HUES6 (cell line): Measurements from ENCODE around the gene TMEM19.
"Not testable (repeated sequence)": the region's sequence is repeated elsewhere in the genome, so short reads cannot be mapped to it uniquely, and the experiment has no call there.

ENCODE experiments used
- H3K27ac ChIP-seq: 2 replicates; pipeline ENCODE4 v1.7.0; 2013; ENCODE audit warnings: low read depth, mild to moderate bottlenecking, low read length, inconsistent platforms
- H3K27me3 ChIP-seq: 2 replicates; pipeline ENCODE4 v1.6.1; 2013; ENCODE audit warnings: low read length; ENCODE audit not compliant: control insufficient read depth, insufficient read depth
- H3K36me3 ChIP-seq: 2 replicates; pipeline ENCODE4 v1.6.1; 2013; ENCODE audit warnings: low read length; ENCODE audit not compliant: control insufficient read depth, insufficient read depth
- H3K4me1 ChIP-seq: 2 replicates; pipeline ENCODE4 v1.6.1; 2013; ENCODE audit warnings: low read length; ENCODE audit not compliant: control insufficient read depth, insufficient read depth
- H3K4me3 ChIP-seq: 2 replicates; pipeline ENCODE4 v1.5.1; 2013; ENCODE audit warnings: low read depth, low read length
- H3K9ac ChIP-seq: one replicate; pipeline ENCODE4 v1.6.1; 2013; ENCODE audit warnings: mild to moderate bottlenecking, low read length
- H3K9me3 ChIP-seq: 2 replicates; pipeline ENCODE4 v1.6.1; 2013; ENCODE audit warnings: low read depth, low read length; ENCODE audit not compliant: control insufficient read depth, insufficient read depth

The TMEM19 gene

GRCh38 chr12:71665090-71665463 lies 20.8 kb upstream of the TMEM19 start:
- Histone ChIP-seq H3K36me3 (peaks cover 4% of the 10 kb centered on the region), H3K9me3 (no peaks in the 10 kb centered on the region), H3K27ac (peak overlapping the region; percentile 87; the same call in 1 of the 2 replicates), H3K4me1 (no peaks in the 10 kb centered on the region), H3K9ac (peak overlapping the region; percentile 94), H3K27me3 (no peaks in the 10 kb centered on the region), H3K4me3 (peak overlapping the region; percentile 94)

- Histone ChIP-seq H3K27me3 (no peaks in the 10 kb centered on the region), H3K27ac (no peak overlapping the region), H3K4me1 (no peaks in the 10 kb centered on the region), H3K4me3 (no peak overlapping the region), H3K36me3 (no peaks in the 10 kb centered on the region), H3K9ac (no peak overlapping the region), H3K9me3 (no peaks in the 10 kb centered on the region)
Observed at GRCh38 chr12:71666259-71666658, 19.6 kb upstream of the TMEM19 start.

- Histone ChIP-seq H3K4me3 (no peak overlapping the region), H3K36me3 (no peaks in the 10 kb centered on the region), H3K27me3 (no peaks in the 10 kb centered on the region), H3K27ac (no peak overlapping the region), H3K9me3 (no peaks in the 10 kb centered on the region), H3K4me1 (peaks cover 6% of the 10 kb centered on the region; the same call in 1 of the 2 replicates), H3K9ac (no peak overlapping the region)
Observed at GRCh38 chr12:71671311-71671710, 14.6 kb upstream of the TMEM19 start.

- Histone ChIP-seq H3K36me3 (no peaks in the 10 kb centered on the region), H3K9me3 (no peaks in the 10 kb centered on the region), H3K9ac (no peak overlapping the region), H3K4me3 (no peak overlapping the region), H3K4me1 (peaks cover 6% of the 10 kb centered on the region; the same call in 1 of the 2 replicates), H3K27ac (no peak overlapping the region), H3K27me3 (no peaks in the 10 kb centered on the region)
Observed at GRCh38 chr12:71671816-71672215, 14.1 kb upstream of the TMEM19 start.

- Histone ChIP-seq H3K4me3 (no peak overlapping the region), H3K36me3 (no peaks in the 10 kb centered on the region), H3K27ac (no peak overlapping the region), H3K4me1 (no peaks in the 10 kb centered on the region), H3K9me3 (no peaks in the 10 kb centered on the region), H3K27me3 (no peaks in the 10 kb centered on the region), H3K9ac (no peak overlapping the region)
Observed at GRCh38 chr12:71682466-71682865, 3.4 kb upstream of the TMEM19 start.

- Histone ChIP-seq H3K36me3 (no peaks in the 10 kb centered on the region), H3K27me3 (no peaks in the 10 kb centered on the region), H3K27ac (no peak overlapping the region), H3K4me1 (no peaks in the 10 kb centered on the region), H3K4me3 (no peak overlapping the region), H3K9ac (no peak overlapping the region), H3K9me3 (no peaks in the 10 kb centered on the region)
Observed at GRCh38 chr12:71683633-71684032, 2.2 kb upstream of the TMEM19 start.

GRCh38 chr12:71684081-71684480 lies 1.8 kb upstream of the TMEM19 start:
- Histone ChIP-seq H3K4me3 (no peak overlapping the region), H3K27ac (no peak overlapping the region), H3K36me3 (no peaks in the 10 kb centered on the region), H3K9ac (no peak overlapping the region), H3K9me3 (no peaks in the 10 kb centered on the region), H3K4me1 (no peaks in the 10 kb centered on the region), H3K27me3 (no peaks in the 10 kb centered on the region)

GRCh38 chr12:71685312-71685906 lies 473 bp upstream of the TMEM19 start:
- Histone ChIP-seq H3K36me3 (no peaks in the 10 kb centered on the region), H3K27ac (peak overlapping the region; percentile 58; the same call in 1 of the 2 replicates)

GRCh38 chr12:71686658-71687025 lies 760 bp downstream of the TMEM19 start:
- Histone ChIP-seq H3K36me3 (no peaks in the 10 kb centered on the region), H3K9ac (peak overlapping the region; percentile 81), H3K4me1 (no peaks in the 10 kb centered on the region), H3K27ac (no peak overlapping the region), H3K4me3 (peak overlapping the region; percentile 68), H3K27me3 (no peaks in the 10 kb centered on the region), H3K9me3 (no peaks in the 10 kb centered on the region)

More at GRCh38 chr12:71685312-71685906, 473 bp upstream of the TMEM19 start:
- H3K4me1 ChIP-seq: no peaks in the 10 kb centered on the region
- H3K4me3 ChIP-seq: peak overlapping the region; percentile 68
- peak overlapping the region; percentile 81 for H3K9ac ChIP-seq
- H3K27me3 ChIP-seq: no peaks in the 10 kb centered on the region
- no peaks in the 10 kb centered on the region for H3K9me3 ChIP-seq

- not testable (repeated sequence) for H3K9ac ChIP-seq
Observed at GRCh38 chr12:71687172-71687571, 1.3 kb downstream of the TMEM19 start.

GRCh38 chr12:71688961-71689570 lies 3.2 kb downstream of the TMEM19 start:
- no peaks in the 10 kb centered on the region for H3K36me3 ChIP-seq
- no peak overlapping the region for H3K9ac ChIP-seq
- no peak overlapping the region for H3K4me3 ChIP-seq
- no peaks in the 10 kb centered on the region for H3K4me1 ChIP-seq
- H3K27ac ChIP-seq: no peak overlapping the region
- H3K9me3 ChIP-seq: no peaks in the 10 kb centered on the region
- no peaks in the 10 kb centered on the region for H3K27me3 ChIP-seq

More at GRCh38 chr12:71687172-71687571, 1.3 kb downstream of the TMEM19 start:
- not testable (repeated sequence) for H3K9me3 ChIP-seq, H3K27ac ChIP-seq, H3K4me1 ChIP-seq, H3K27me3 ChIP-seq, H3K36me3 ChIP-seq
- peak overlapping the region; percentile 68 for H3K4me3 ChIP-seq
